ENCODE results near the gene HMGCLL1. TPM values are rescaled to one million over a fixed set of nuclear protein-coding genes. Genes with fewer than 3 reads are reported as not detected.
A peak's percentile ranks its signal among the peaks of the same experiment; 100 is the strongest.

Gene HMGCLL1
- polyA plus RNA-seq, 1 donor: 3.3 TPM

DNA sequence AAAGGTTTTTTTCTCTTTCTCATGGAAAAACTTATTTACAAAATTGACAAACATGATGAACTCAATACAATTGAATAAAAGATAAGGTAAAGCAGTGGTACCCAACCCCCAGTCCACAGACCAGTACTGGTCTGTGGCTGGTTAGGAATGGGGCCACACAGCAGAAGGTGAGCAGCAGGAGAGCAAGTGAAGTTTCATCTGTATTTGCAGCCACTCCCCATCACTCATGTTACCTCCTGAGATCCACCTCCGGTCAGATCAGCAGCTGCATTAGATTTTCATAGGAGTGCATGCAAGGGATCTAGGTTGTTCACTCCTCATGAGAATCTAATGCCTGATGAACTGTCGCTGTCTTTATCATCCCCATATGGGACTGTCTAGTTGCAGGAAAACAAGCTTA lies 47.5 kb downstream of the HMGCLL1 start:
- DNase-seq: no peak

DNA sequence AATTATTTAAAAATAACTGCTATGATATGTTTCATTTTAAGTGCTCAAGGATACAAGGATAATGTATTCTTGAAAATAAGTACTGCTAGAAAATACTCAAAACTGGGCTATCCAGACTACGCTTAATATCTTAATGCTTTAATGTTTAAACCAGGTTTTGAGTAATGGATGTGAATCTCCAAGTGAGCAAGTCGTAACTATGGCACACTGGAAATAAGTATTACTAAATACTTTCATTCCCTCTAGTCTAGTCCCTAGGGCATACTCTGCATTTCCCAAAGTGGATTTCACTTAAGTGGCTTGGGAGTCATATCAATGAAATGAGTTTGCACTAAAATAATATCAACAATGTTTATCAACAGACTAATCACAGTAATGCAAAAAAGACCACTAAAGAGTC lies 48.1 kb downstream of the HMGCLL1 start:
- DNase-seq: no peak

DNA sequence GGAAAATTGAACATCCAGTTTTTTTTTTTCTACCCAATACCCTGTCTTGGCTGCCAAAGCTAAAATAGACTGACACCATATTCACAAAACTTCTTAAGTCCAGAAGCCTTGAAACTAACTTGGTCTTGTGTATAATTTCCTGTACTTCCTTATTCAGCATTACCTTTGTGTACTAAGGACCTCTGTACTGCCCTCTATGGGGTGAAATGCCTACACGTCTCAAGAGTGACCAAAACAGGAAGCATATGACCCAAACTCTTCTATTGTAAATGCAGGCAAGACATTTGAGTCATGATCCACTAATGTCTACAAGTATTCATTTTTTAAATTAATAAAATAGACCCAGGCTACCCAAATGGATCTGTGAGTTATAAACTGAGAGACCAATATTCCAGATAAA lies 50.4 kb downstream of the HMGCLL1 start:
- peak; percentile 19 for DNase-seq

DNA sequence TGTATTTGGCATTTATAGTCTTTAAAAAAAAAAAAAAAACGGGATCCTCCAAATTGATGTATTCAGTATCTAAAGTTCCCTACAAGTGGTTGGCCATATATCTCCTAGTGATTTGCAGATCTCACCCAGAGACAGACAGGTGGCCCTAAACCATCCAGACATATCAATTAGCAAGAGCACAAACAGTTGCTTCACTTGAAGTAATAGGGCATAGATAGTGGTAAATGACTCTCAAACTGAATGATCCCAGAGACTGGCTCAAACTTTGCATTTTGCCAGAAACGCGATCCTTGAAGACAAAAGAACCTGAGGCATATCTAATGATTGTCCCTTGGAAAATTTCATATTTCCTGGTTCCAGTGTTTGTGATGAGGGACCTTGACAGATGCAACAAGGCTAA lies 54.6 kb downstream of the HMGCLL1 start:
- no peak for DNase-seq

DNA sequence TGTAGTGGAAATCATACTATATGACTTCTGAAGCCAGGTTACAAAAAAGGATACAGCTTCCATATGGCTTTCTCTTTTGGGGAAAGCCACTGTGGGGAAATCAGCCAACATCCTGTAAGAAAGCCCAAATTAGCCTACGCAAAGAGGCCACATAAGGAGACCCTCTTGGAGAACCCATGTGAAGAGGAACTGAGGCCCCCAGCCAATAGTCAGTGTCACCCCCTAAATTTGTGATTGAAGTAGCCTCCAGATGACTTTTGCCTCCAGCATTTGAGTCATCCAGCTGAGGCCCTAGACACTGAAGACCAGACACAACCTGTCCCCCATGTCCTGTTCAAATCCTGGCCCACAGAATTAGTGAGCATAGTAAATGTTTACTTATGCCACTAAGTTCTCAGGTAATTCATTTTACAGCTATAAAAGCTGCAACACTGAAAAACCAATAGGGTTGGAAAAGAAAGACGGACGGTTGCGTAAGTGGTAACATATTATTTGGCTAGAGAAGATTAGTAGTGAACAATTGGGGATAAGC lies 60.4 kb downstream of the HMGCLL1 start:
- DNase-seq: no peak

DNA sequence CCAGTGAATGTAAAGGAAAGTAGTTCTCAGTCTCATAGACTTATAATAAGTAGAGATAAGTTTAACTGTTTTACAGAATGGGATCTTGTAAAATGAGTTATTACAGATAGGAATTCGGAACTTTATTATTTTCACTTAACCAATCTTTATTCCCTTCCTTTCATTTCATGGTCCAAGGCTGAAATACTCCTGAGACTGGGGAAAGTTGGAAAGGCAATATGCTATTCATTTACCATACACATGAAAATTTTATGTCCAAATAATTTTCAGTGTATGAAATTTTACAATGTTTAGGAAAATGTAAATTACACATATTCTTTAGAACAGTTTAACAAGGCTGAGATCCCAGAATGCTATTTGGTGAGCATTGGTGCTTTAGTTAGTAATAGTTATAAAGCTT lies 62.3 kb downstream of the HMGCLL1 start:
- DNase-seq: no peak

DNA sequence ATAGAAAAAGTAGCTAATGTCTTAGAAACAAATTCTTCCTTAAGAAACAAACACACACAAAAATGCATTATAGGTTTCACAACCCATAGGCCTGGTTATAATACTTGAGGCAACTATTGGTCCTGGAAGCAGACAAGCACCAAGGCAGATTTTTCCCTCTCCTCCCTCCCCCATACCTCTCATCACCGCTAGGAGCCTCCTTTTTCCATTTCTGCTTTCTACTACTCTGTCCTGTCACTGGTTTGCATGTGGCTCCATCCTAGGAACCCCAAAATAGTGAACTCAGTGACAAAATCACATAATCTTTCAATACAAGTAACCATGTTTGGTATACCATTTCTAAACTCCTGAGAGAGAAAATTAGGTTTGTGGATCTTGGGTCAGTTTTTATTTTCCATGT lies 66.1 kb downstream of the HMGCLL1 start:
- no peak for DNase-seq

DNA sequence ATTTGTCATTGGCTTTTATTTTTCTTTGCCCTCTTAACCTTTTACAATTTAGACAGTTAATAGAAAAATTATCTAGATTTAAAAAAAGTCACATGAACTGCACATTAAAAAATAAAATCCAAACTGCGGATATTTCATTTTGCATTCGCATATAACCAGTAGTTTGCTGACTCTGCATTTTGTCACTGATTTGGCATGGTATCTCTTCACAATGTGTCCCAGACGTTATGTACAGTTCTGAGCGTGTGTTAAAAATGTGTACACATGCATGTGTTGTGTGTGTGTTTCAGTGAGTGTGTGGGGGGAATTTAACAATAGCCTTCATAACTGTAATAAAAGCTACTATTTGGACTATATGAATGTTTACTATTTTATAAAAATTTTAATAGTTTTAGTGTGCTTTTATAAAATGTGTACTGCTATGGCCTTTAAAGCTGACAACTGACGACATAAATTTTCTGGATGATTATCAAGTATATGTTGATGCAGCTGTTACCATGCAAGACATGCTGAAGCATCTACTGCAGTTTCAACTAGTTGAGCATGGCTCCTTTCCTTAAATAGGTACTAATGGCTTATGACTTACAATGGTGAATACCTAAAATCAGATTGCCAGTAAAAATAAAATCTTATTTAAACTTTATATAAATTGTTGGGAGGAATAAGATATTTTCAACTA lies 67.7 kb downstream of the HMGCLL1 start:
- DNase-seq: no peak

DNA sequence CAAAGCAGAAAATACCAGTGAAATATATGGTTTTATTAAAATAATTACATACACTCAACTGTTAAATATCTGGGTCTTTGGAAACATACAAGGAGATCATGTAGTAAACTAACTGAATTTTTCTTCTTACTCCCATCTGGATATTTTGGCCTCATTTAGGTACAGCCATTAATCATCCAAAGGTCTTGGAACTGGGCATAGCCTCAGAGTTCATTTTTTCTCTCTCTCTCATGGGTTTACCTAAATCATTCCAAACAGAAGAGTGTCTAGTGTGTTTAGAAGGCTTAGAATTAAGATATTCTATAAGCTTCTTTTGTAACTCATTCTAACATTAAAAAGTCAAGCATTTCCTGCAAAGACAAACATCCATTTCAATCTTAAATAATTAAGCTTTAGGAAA lies 79.4 kb downstream of the HMGCLL1 start:
- no peak for DNase-seq

DNA sequence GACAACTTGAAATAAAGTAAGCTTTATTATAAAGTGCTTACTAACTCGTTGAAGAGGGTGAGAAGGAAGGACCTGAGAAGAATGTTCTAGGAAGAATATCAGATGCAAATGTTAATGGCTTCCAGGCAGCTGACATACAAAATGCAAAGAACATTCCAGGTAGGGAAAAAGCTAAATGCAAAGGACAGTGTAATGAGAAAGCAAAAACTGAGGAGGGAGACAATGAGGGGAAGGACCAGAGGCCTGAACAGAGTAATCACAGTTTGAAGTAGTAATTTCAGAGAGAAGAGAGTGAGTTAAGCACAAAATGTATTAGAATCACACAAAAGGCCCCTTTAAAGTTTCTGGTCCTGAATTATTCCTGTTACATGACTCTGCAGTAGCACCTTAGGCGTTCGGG lies 81.3 kb downstream of the HMGCLL1 start:
- no peak for DNase-seq

DNA sequence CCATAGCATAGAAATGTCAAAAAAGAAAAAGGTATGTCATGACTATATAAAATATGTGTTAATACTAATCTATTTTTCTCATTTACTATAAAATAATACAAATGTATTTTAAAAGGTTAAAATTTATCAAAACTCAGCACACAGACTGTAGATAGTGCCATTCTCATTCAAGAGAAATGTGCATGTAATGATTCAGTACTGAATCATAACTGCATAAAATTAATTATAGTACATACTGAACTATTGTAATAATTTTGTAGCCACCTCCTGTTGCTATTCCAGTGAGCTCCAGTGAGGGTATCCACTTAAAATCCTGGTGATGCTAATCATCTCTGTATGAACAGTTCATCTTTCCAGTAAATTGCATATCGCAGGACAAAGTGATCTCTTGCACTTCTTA lies 82.8 kb downstream of the HMGCLL1 start:
- no peak for DNase-seq

DNA sequence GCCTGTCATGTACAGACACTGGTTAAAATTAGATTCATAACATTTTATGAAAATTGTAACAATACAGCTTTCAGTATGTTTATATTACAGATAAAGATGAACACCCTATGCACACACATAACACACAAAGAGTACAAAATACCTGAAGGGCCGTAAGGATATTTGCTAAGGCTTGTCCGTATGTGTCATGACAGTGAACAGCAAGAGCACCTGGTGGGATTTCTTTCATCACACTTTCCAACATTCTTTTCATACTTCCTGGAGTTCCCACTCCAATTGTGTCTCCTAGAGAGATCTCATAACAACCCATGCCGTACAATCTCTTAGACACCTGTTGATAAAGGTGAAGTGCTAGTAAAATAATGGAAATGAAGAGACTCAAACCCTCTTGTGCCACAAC lies 83.7 kb downstream of the HMGCLL1 start:
- no peak for DNase-seq

DNA sequence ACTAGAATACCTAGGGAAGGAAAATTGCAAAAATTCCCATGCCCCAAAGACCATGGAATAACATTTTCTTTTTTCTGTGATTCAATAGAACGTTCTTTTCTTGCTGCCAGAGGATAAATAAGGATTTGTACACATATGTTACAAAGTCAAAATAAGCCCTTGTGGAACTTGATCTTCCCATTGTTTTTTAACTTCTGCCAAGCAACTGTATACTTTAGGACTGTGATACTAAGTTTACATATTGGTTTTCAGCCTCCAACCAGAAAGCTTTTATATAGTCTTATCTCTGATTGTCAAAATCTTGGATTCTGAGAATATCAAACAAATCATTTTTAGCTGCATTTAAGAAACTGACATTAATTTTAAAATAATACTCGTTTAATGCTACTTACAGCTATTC lies 84.6 kb downstream of the HMGCLL1 start:
- DNase-seq: no peak

DNA sequence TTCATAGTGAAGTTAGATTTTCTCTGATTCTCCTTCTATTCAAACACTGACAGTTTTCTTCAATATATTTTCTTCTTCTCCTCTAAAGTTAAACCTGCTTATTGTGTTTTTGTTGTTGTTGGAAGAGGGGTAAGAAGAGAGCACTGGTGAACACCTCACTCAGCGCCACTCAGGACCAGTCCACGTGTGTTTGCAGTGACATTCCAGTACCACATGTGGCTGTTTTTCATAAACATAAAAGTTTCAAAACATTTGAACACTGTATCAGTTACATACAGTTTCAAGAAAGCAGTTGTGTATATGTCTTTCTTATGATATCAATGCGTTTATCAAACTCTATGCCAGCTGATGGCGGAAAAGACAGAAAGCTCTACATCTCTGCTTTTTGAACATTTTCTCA lies 86.7 kb downstream of the HMGCLL1 start:
- no peak for DNase-seq

DNA sequence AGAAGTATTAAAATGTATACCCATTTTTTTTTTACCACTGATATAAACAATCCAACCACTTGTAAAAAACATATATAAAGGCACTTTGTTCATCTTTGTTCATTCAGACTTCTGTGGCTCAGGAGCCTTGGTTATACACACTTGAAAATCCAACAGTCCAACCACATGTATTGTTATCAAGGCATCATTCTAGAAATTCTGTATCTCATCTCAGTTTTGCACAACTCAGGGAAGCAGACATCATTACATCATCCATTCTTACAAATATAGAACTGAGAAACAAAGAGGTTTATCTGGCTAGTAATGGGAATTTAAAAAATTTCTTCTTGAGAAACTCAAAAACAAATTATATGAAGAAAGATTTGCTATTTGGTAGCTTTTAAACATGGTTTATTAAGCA lies 88.1 kb downstream of the HMGCLL1 start:
- DNase-seq: no peak

DNA sequence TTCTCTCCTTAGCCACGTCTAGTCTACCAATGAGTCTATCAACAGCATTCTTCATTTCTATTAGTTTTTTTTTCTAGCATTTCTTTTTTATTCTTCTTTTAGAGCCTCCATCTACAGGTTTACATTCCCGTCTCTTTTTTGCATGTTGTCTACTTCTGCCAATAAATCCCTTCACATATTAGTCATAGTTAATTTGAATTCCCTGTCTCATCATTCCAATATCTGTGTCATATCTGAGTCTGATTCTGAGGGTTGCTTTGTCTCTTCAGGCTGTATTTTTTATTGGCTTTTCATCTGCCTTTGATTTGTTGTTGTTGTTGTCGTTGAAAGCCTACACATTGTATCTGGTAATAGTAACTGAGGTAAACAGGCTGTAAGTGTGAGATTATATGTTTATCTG lies 104.6 kb downstream of the HMGCLL1 start:
- DNase-seq: no peak

DNA sequence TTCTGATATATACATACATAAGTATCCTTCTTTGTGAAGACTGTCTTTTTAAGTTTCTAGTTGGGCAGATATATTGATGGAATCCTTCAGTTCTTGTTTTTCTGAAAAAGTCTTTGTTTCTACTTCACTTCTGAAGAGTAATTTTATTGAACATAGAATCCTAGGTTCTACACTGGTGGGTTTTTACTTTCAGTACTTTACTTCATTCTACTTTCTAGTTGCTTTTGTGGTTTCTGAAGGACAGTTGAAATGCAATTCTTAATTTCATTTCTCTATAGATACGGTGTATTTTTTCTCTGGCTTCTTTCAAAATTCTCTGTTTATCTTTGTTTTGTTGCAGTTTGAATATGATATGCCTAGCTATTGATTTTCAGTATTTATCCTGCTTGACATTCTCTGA lies 105.3 kb downstream of the HMGCLL1 start:
- DNase-seq: no peak

DNA sequence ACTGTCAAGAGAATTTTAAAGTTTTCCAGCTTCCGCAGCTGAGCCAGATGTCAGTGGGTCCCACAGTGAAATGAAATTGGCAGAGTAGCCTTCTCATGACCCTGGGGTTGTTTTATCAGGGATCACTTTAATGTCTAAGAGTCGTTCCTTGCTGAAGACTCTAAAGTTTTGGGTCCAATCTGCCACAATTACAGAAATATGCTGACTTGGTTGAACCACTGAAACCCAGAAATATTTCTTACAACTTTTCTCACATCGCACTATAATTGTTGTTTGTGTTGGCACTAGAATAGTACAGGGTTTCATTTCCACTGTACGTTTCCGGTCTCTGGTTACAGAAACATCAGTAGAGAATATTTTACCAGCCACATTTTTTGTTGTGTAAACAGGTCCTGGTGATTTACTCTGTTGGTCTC lies 109.0 kb downstream of the HMGCLL1 start:
- peak; percentile 22 for DNase-seq

DNA sequence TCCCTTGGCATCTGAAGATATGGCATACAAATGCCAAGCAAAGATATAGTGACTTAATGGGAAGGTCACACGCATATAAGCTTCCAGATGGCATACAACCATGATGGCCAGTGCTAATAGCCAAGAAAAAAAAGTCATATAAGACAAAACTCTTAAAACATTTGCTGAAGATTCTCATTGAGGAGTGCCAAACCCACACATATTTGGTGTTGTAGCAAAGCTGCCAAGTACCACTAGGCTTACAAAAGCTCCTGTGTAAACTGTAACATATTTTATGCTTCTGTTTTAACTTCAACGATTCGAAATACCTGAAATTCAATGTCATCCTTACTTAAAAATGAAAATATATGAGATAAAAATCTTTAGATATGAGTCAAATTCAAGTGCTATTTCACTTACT lies 123.0 kb downstream of the HMGCLL1 start:
- DNase-seq: no peak

DNA sequence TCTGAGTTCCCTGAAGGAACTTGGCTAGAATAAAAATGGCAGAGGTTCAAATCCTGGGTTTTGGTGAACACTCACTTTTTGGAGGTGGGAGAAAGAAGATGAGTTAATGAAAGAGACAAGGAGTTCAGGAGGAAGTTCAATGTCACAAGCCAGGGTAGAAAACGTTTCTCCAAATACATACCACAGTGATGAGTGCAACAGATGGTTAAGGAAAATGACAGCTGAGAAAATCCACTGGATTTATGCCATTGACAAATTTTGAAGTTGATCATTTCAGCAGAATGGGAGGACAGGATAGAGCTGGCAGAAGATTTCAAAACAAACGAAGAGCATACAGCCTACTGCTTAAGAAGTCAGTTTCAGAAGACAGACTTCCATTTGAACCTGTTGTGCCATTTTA lies 129.0 kb downstream of the HMGCLL1 start:
- DNase-seq: no peak

DNA sequence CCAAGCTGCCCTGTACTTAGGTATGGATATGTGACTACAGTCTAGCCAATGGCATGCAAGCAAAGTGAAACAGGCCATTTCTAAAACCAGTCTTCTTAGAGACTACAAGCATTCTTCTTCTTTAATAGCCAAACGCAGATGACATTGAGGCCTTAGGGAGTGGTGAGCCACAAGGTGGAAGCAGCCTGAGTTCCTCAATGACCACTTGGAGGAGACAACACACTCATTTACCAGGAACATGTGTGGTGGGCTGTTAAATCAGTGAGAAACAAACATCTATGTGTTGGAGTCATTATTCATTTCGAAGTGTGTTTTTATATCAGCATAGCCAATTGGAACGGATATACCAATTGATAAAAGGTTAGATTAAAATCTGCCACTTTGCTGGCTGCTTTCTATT lies 129.8 kb downstream of the HMGCLL1 start:
- DNase-seq: no peak

DNA sequence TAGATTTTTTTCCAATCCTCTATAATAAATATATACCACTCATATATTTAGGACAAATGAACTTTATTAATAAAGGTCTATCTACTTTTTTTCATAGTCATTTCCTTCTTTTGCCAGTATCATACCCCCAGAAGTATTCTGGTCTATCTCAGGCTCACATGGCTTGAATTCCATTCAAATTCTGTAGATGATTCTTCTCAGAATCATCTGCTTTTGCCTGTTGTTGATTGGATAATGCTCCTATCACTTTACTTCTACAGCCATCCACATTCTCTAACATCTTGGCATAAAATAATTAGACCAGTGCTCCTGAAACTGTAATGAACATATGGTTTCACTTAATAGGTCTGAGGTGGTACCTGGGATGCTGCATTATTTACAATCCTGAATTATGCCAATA lies 130.5 kb downstream of the HMGCLL1 start:
- DNase-seq: no peak

DNA sequence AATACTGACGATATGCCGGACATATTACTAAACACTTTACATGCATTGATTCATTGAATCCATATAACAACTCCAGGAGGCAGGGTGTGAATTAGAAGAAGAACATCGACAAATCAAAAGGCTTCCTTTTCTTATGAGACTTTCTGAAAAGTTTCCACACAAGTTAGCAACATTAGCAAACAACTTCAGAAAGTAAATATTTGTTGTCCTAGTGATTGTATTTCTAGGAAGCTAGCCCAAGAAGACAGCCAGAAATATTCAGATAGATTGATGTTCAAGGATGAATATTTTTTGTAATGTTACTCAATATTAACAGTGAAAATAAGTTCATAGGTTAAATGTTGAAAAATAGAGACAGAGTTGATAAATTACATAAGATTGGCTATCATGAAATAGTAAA lies 131.1 kb downstream of the HMGCLL1 start:
- DNase-seq: no peak

DNA sequence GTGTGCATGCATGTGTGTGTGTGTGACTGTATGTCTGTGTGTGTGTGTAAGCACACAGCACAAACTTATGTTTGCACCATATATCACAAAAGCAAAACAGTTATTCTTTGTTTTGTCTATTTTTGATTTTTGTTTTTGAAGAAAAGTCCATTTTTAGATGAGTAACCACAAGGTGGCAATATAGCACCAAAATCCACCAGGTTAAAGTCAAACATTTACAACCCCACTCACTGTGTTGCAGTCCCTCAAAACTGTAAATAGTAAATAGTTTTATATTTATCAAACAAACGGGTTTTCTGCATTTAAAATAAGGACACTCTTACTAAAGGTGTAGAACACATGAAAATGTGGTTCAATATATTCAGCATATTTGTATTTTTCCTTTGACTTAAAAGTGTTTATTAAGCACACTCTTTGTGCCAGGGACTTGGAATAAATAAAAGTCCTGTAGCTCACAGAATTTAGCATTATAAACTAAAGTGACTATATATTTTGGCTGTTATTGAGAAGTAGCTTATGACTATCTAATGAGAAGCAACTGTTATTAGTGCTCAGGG lies 133.3 kb downstream of the HMGCLL1 start:
- peak; percentile 40 for DNase-seq
